Testis (tissue), 3 donors: ENCODE measurements around the gene UBAP2L. TPM values are rescaled to one million over a fixed set of nuclear protein-coding genes. Genes with fewer than 3 reads are reported as not detected.
"Not testable (repeated sequence)": the region's sequence is repeated elsewhere in the genome, so short reads cannot be mapped to it uniquely, and the experiment has no call there.

ENCODE experiments used
- DNase-seq: peaks from one replicate; pipeline ENCODE4 v3.0.0-alpha.2; 2019
- H3K27ac ChIP-seq, 2 donors: fragments of 200-600 bp; sonication (generic); one replicate each; pipeline ENCODE4 v1.5.1; 2019
- H3K27me3 ChIP-seq: fragments of 200-600 bp; sonication (generic); one replicate; pipeline ENCODE4 v1.5.1; 2019
- H3K36me3 ChIP-seq: fragments of 200-600 bp; sonication (generic); one replicate; pipeline ENCODE4 v1.5.1; 2017; ENCODE audit warnings: low read depth; ENCODE audit errors: missing control alignments
- H3K4me1 ChIP-seq: fragments of 200-600 bp; sonication (generic); one replicate; pipeline ENCODE4 v1.5.1; 2019
- H3K4me3 ChIP-seq, 2 donors: fragments of 200-600 bp; sonication (generic); one replicate each; pipeline ENCODE4 v1.5.1; 2017 to 2019
- H3K9me3 ChIP-seq: fragments of 200-600 bp; sonication (generic); one replicate; pipeline ENCODE4 v1.5.1; 2017
- POLR2A ChIP-seq: fragments of 450-650 bp; IDR thresholded peaks from one replicate; pipeline ENCODE4 v1.6.1; 2017; ENCODE audit warnings: antibody characterized with exemption, mild to moderate bottlenecking, moderate library complexity
- WGBS, 2 donors: methylation state at CpG; one replicate each; pipeline ENCODE4 v1.1.5; 2018; 5-methylcytosine and 5-hydroxymethylcytosine counted together
- intact Hi-C: fragments of 100-400 bp; cut with DNase I; formaldehyde crosslinking; loops from one replicate; pipeline ENCODE4 v1.15.1; 2023; ENCODE audit warnings: low total_unique reads
- polyA plus RNA-seq: library from polyadenylated mRNA; stranded (reverse); fragments of 350-450 nt; fragmentation: Illumina TruSeq; extraction: RNeasy Lipid Tissue Mini Kit (QIAGEN cat#74804); gene quantifications from one replicate; pipeline ENCODE4 v1.2.3, GENCODE V29; 2014; ENCODE audit warnings: low read depth, low replicate concordance; ENCODE audit not compliant: insufficient read depth
- total RNA-seq, 2 donors: library from RNA; depleted of rRNA; stranded (reverse); fragments of >200 nt; gene quantifications; one replicate each; pipeline ENCODE4 v1.2.3, GENCODE V29; 2016
- TF ChIP-seq, protein P1 (sequence below), 3 experiments: fragments of 450-650 bp in 2 of 3; fragments of 200-600 bp in 1 of 3; sonication (generic) in 1 of 3; IDR thresholded peaks; one replicate each; pipeline ENCODE4 v1.5.1; 2016 to 2019; ENCODE audit warnings: antibody characterized with exemption in 3 of 3, mild to moderate bottlenecking in 2 of 3, moderate library complexity in 1 of 3

The UBAP2L gene
- total and polyA plus RNA-seq, 3 donors from 2014 or later, result 159 to 174 (median 166) TPM

DNA sequence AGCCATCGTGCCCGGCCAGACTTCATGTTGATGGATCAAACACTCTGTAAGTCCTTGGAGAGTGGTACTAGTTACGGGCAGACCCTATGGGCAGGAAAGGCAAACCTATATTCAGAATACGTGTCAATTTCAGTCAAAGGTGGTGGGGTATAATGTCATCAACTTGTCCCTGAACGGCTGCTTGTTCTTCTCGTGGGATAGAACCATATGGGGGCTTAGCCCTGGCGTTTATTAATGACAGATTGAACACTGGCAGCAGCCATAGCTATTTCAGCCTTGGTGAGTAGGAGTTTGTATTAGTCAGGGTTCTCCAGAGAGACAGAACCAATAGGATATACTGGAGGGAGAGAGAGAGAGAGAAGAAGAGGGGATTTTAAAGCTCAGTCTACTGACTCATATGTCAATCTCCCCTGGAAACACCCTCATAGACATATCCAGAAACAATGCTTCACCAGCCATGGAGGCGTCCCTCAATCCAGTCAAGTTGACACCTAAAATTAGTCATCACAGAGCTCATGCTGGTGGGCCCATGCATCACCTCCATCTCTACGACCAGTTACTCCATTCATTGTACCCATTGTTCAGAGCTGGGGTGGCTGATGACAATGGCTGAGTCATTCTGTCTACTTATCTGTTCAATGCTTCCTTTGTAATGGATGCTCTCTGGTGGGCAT is 84.0 kb downstream of the UBAP2L start:
- H3K27me3 ChIP-seq, result no peaks in the 10 kb centered on the region
- H3K4me3 ChIP-seq, result no peak overlapping the region
- intact Hi-C loops, result no loop called here
- no peak overlapping the region for H3K27ac ChIP-seq
- DNase-seq, result no peak
- no peaks in the 10 kb centered on the region for H3K4me1 ChIP-seq
- TF ChIP-seq, protein P1, sequence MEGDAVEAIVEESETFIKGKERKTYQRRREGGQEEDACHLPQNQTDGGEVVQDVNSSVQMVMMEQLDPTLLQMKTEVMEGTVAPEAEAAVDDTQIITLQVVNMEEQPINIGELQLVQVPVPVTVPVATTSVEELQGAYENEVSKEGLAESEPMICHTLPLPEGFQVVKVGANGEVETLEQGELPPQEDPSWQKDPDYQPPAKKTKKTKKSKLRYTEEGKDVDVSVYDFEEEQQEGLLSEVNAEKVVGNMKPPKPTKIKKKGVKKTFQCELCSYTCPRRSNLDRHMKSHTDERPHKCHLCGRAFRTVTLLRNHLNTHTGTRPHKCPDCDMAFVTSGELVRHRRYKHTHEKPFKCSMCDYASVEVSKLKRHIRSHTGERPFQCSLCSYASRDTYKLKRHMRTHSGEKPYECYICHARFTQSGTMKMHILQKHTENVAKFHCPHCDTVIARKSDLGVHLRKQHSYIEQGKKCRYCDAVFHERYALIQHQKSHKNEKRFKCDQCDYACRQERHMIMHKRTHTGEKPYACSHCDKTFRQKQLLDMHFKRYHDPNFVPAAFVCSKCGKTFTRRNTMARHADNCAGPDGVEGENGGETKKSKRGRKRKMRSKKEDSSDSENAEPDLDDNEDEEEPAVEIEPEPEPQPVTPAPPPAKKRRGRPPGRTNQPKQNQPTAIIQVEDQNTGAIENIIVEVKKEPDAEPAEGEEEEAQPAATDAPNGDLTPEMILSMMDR (IDR thresholded peaks at IDR 0.05), result no peak
- TF ChIP-seq POLR2A, result no peak
- H3K9me3 ChIP-seq, result no peaks in the 10 kb centered on the region
- H3K36me3 ChIP-seq, result no peaks in the 10 kb centered on the region
- 78 to 91% methylated on average over 9 of the region's 9 CpGs for WGBS, 2 donors

DNA sequence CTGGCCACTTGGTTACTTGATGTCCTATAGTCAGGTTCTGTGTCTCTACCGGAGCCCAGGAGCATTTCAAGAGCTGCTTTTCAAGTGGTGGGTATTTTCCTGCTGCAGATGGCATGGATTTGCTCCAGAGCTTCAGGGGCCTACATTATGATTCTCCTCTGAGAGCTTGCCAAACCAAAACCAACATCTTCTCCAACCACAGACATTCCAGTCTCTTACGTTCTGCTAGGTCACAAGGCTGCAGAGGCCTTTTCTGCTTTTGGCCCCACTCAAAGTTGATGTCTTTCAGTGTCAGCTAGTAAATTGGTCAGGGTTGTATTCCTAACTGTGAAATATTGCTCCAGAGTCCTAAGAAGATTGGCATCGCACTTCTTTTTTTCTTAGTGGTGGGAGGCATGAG is 85.4 kb downstream of the UBAP2L start:
- TF ChIP-seq, protein P1 (IDR thresholded peaks at IDR 0.05), result no peak
- no peak for TF ChIP-seq POLR2A
- Histone ChIP-seq H3K4me1 (no peaks in the 10 kb centered on the region), H3K36me3 (no peaks in the 10 kb centered on the region), H3K27me3 (no peaks in the 10 kb centered on the region), H3K27ac (no peak overlapping the region), H3K4me3 (no peak overlapping the region), H3K9me3 (no peaks in the 10 kb centered on the region)
- WGBS, 2 donors, result 74 to 89% methylated on average over 3 of the region's 3 CpGs
- intact Hi-C loops, result no loop called here
- no peak for DNase-seq

DNA sequence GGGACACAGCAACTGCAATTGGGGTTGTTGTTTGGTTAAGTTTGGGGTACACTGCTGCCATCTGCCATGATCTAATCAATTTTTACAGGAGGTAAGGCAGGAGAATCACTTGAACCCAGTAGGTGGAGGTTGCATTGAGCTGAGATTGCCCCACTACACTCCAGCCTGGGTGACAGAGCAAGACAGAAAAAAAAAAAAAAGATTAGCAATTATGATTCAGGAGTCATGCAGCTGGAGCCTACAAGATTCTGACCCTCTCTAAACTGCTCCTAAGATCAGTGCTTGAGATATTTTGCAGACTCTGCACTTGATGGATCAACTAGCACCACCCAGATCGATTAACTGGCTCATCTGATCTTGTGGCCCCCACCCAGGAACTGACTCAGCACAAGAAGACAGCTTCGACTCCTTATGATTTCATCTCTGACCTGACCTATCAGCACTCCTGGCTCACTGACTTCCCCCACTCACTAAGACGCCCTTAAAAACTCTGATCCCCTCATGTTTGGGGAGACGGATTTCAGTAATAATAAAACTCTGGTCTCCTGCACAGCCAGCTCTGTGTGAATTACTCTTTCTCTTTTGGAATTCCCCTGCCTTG is 87.0 kb downstream of the UBAP2L start:
- H3K4me3 ChIP-seq, H3K36me3 ChIP-seq, DNase-seq, H3K27me3 ChIP-seq, H3K4me1 ChIP-seq, H3K9me3 ChIP-seq, H3K27ac ChIP-seq, intact Hi-C loops: not testable (repeated sequence)
- WGBS, 2 donors, result 67 to 76% methylated on average over 4 of the region's 4 CpGs

DNA sequence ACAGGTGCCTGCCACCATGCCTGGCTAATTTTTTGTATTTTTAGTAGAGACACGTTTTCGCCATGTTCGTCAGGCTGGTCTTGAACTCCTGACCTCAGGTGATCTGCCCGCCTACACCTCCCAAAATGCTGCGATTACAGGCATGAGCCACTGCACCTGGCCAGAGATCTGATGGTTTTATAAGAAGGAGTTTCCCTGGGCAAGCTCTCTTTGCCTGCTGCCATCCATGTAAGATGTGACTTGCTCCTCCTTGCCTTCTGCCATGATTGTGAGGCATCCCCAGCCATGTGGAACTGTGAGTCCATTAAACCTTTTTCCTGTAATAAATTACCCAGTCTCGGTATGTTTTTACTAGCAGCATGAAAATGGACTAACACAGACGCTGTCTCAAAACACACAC is 88.4 kb downstream of the UBAP2L start:
- WGBS, 2 donors, result 88 to 91% methylated on average over 7 of the region's 7 CpGs
- H3K9me3 ChIP-seq, intact Hi-C loops, H3K36me3 ChIP-seq, DNase-seq, H3K4me3 ChIP-seq, H3K4me1 ChIP-seq, H3K27me3 ChIP-seq, H3K27ac ChIP-seq: not testable (repeated sequence)

DNA sequence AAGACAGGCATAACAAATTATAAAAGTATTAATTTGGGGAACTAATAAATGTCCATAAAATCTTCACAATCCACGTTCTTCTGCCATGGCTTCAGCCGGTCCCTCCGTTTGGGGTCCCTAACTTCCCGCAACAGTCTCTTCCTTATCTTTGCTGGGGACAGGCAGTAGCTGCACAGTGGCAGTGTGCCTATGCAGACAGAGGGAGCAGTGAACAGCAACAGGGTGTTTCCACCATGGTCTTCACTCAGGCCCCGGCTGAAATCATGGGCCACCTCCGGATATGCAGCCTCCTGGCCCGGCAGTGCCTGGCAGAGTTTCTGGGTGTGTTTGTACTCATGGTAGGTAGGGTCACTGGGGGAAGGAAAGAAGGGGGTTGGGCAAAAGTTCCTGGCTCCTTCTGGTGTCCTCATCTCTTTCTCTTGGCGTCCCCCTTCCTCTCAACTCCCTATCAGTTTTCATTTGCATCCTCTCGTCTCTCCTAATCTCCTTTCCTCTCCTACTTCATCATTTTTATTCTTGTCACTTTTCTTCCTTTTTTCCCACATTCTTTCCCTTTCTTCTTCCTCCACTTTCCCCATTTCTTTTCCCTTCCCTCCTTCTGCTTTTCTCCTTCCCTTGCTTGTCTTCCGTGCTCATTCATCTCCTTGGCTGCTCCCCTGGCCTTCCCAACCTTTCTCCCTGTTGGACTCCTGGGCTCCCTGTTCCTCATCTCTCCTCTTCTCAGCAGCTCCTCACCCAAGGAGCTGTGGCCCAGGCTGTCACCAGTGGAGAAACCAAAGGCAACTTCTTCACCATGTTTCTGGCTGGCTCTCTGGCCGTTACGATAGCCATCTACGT is 91.7 kb downstream of the UBAP2L start:
- H3K4me3 ChIP-seq, H3K4me1 ChIP-seq, H3K36me3 ChIP-seq, intact Hi-C loops, H3K27me3 ChIP-seq, H3K27ac ChIP-seq, DNase-seq, H3K9me3 ChIP-seq: not testable (repeated sequence)
- WGBS, 2 donors, result 80 to 81% methylated on average over 9 to 13 of the region's 13 CpGs

DNA sequence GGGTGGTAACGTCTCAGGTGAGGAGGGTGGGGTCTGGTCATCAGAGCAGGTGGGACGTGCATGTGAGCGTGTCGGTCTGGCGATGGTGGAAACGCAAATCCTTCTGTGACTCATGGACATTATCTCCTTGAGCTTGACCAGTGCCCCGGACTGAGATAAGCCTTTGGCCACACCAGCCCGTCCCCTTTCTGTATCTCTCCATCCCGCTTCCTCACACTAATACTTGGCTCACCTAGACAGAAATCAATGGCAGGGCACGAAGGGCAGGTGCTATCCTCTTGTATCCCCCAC is 92.3 kb downstream of the UBAP2L start:
- no peak for DNase-seq
- H3K27me3 ChIP-seq, result no peaks in the 10 kb centered on the region
- no peaks in the 10 kb centered on the region for H3K9me3 ChIP-seq
- H3K4me1 ChIP-seq, result no peaks in the 10 kb centered on the region
- WGBS, 2 donors, result 82 to 94% methylated on average over 10 of the region's 10 CpGs
- H3K27ac ChIP-seq, result no peak overlapping the region
- no peaks in the 10 kb centered on the region for H3K36me3 ChIP-seq
- TF ChIP-seq, protein P1 (IDR thresholded peaks at IDR 0.05), result no peak
- no peak for TF ChIP-seq POLR2A
- intact Hi-C loops, result no loop called here
- no peak overlapping the region for H3K4me3 ChIP-seq

DNA sequence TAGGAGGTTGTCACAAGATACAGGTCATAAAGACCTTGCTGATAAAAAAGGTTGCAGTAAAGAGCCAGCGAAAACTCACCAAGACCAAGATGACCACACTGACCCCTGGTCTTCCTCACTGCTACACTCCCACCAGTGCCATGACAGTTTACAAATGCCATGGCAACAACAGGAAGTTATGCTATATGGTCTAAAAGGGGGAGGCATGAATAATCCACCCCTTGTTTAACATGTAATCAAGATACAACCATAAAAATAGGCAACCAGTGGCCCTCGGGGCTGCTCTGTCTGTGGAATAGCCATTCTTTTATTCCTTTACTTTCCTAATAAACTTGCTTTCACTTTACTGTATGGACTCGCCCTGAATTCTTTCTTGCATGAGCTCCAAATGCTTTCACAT is 93.5 kb downstream of the UBAP2L start:
- H3K9me3 ChIP-seq, H3K27ac ChIP-seq, H3K4me1 ChIP-seq, H3K4me3 ChIP-seq, H3K27me3 ChIP-seq, H3K36me3 ChIP-seq, DNase-seq, intact Hi-C loops: not testable (repeated sequence)
- 78 to 87% methylated on average over 3 of the region's 3 CpGs for WGBS, 2 donors
